ENCODE data around the gene TMEM150B. TPM values are rescaled to one million over a fixed set of nuclear protein-coding genes. Genes with fewer than 3 reads are reported as not detected.

TMEM150B gene
- total and polyA plus RNA-seq, 7 donors = 2.4 to 18.7 (median 7.2) TPM; not detected in 1

- WGBS, 2 donors = 78 to 79% methylated on average over 3 of the region's 3 CpGs
- Histone ChIP-seq H3K27me3 (peaks cover 33 to 53% (median 40%) of the 10 kb centered on the region in 3 donors), H3K4me1 (peaks cover 0 to 20% (median 17%) of the 10 kb centered on the region in 4 donors), H3K9me3 (no peaks in the 10 kb centered on the region), H3K27ac (no peak overlapping the region), H3K36me3 (no peaks in the 10 kb centered on the region), H3K4me3 (no peak overlapping the region)
- intact Hi-C loops (cut with DNase I) = no loop called here
- DNase-seq = no peak
- TF ChIP-seq POLR2A (IDR thresholded peaks at IDR 0.05) (no peak), POLR2AphosphoS5 (IDR thresholded peaks at IDR 0.05) (no peak)
These were observed 41.6 kb upstream of the TMEM150B start for GRCh38 chr19:55366790-55367189.

- peaks cover 28 to 45% (median 32%) of the 10 kb centered on the region in 3 donors for H3K27me3 ChIP-seq
- WGBS, 2 donors = 74 to 76% methylated on average over 19 of the region's 19 CpGs
- intact Hi-C loops (cut with DNase I) = no loop called here
- H3K36me3 ChIP-seq = no peaks in the 10 kb centered on the region
- H3K27ac ChIP-seq = no peak overlapping the region
- peaks cover 0 to 20% (median 17%) of the 10 kb centered on the region in 4 donors for H3K4me1 ChIP-seq
- DNase-seq = no peak
- TF ChIP-seq EP300 (IDR thresholded peaks at IDR 0.05) = no peak
- TF ChIP-seq CTCF (IDR thresholded peaks at IDR 0.05) = no peak
- TF ChIP-seq POLR2A (IDR thresholded peaks at IDR 0.05) = no peak
- no peak for TF ChIP-seq POLR2AphosphoS5 (IDR thresholded peaks at IDR 0.05)
- H3K4me3 ChIP-seq = no peak overlapping the region
- H3K9me3 ChIP-seq = no peaks in the 10 kb centered on the region
These were observed 40.8 kb upstream of the TMEM150B start for GRCh38 chr19:55365964-55366363.

- 80 to 88% methylated on average over 8 of the region's 8 CpGs for WGBS, 2 donors
- TF ChIP-seq POLR2A (IDR thresholded peaks at IDR 0.05) = no peak
- TF ChIP-seq EP300 (IDR thresholded peaks at IDR 0.05) = no peak
- TF ChIP-seq CTCF (IDR thresholded peaks at IDR 0.05) = no peak
- Histone ChIP-seq H3K36me3 (no peaks in the 10 kb centered on the region), H3K27ac (no peak overlapping the region), H3K4me3 (no peak overlapping the region), H3K9me3 (no peaks in the 10 kb centered on the region), H3K4me1 (peaks cover 0 to 17% (median 14%) of the 10 kb centered on the region in 4 donors), H3K27me3 (peaks cover 24 to 37% (median 25%) of the 10 kb centered on the region in 3 donors)
- intact Hi-C loops (cut with DNase I) = no loop called here
- no peak for DNase-seq
These were observed 40.1 kb upstream of the TMEM150B start for GRCh38 chr19:55365245-55365644.

- Histone ChIP-seq H3K36me3 (no peaks in the 10 kb centered on the region), H3K4me1 (no peaks in the 10 kb centered on the region), H3K27ac (no peak within 1 kb of the TSS), H3K4me3 (no peak within 1 kb of the TSS), H3K27me3 (peaks cover 4 to 16% (median 6%) of the 10 kb centered on the region in 3 donors), H3K9me3 (no peaks in the 10 kb centered on the region)
- 77 to 82% methylated on average over 27 of the region's 27 CpGs for WGBS, 2 donors
- TF ChIP-seq CTCF (IDR thresholded peaks at IDR 0.05) (no peak), EP300 (IDR thresholded peaks at IDR 0.05) (no peak), POLR2A (IDR thresholded peaks at IDR 0.05) (no peak), POLR2AphosphoS5 (IDR thresholded peaks at IDR 0.05) (no peak)
- intact Hi-C loops (cut with DNase I) = no loop called here
- DNase-seq = no peak
These were observed 38.0 kb upstream of the TMEM150B start, which contains the start of gene GARIN5B for GRCh38 chr19:55362990-55363716. TSS of gene GARIN5B (minus strand) at chr19:55363260. CDS start at chr19:55363066, 194 bp downstream.

GRCh38 chr19:55362174-55362989, 37.2 kb upstream of the TMEM150B start:
- peaks cover 0 to 9% (median 2%) of the 10 kb centered on the region in 3 donors for H3K27me3 ChIP-seq
- TF ChIP-seq EP300 (IDR thresholded peaks at IDR 0.05) (no peak), POLR2AphosphoS5 (IDR thresholded peaks at IDR 0.05) (no peak), POLR2A (IDR thresholded peaks at IDR 0.05) (no peak), CTCF (IDR thresholded peaks at IDR 0.05) (no peak)
- no peak overlapping the region for H3K27ac ChIP-seq
- intact Hi-C loops (cut with DNase I) = no loop called here
- no peak for DNase-seq
- no peak overlapping the region for H3K4me3 ChIP-seq
- 66 to 81% methylated on average over 38 of the region's 38 CpGs for WGBS, 2 donors
- no peaks in the 10 kb centered on the region for H3K9me3 ChIP-seq
- no peaks in the 10 kb centered on the region for H3K4me1 ChIP-seq
- H3K36me3 ChIP-seq = no peaks in the 10 kb centered on the region
